ENCODE measurements around the gene CDHR3.

DNA sequence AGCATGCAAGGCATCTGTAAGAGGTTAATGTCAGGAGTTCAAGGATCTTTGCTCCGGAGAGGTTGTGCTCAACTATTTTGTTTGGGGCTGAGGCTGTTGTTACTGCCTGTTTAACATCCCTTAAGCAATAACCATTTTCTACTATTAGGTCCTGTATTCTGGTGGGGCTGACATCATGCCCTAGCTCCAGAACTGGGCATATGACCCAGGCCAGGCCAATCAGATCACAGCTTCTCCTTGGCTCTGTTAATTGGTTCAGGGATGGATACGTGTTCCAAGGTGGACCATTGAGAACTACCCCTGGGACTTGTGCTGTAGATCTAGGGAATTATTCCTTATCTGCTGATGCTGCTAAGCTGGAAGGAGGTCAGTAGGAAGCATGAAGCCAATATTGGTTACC is 82.1 kb downstream of the CDHR3 start:
- TF ChIP-seq POU2F2 (IDR thresholded peaks at IDR 0.05; ENCODE audit: borderline replicate concordance, low read depth, low read length) (no peak), NR2C2 (IDR thresholded peaks at IDR 0.05; ENCODE audit: borderline replicate concordance, control insufficient read depth, insufficient read length, low read depth) (no peak), CHD4 (IDR thresholded peaks at IDR 0.05) (no peak), RBBP5 (conservative IDR thresholded peaks at IDR 0.05) (no peak), NFYB (IDR thresholded peaks at IDR 0.05; ENCODE audit: insufficient read depth, low read depth, low read length) (no peak), SP1 (IDR thresholded peaks at IDR 0.05; ENCODE audit: low read depth, low read length) (no peak), DPF2 (IDR thresholded peaks at IDR 0.05) (no peak), JUNB (IDR thresholded peaks at IDR 0.05) (no peak), CREB1 (IDR thresholded peaks at IDR 0.05; ENCODE audit: low read depth) (no peak)
- TF ChIP-seq, protein P1, sequence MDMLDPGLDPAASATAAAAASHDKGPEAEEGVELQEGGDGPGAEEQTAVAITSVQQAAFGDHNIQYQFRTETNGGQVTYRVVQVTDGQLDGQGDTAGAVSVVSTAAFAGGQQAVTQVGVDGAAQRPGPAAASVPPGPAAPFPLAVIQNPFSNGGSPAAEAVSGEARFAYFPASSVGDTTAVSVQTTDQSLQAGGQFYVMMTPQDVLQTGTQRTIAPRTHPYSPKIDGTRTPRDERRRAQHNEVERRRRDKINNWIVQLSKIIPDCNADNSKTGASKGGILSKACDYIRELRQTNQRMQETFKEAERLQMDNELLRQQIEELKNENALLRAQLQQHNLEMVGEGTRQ (IDR thresholded peaks at IDR 0.05; ENCODE audit: borderline replicate concordance, low read depth, low read length): no peak
- TF ChIP-seq, protein P2, sequence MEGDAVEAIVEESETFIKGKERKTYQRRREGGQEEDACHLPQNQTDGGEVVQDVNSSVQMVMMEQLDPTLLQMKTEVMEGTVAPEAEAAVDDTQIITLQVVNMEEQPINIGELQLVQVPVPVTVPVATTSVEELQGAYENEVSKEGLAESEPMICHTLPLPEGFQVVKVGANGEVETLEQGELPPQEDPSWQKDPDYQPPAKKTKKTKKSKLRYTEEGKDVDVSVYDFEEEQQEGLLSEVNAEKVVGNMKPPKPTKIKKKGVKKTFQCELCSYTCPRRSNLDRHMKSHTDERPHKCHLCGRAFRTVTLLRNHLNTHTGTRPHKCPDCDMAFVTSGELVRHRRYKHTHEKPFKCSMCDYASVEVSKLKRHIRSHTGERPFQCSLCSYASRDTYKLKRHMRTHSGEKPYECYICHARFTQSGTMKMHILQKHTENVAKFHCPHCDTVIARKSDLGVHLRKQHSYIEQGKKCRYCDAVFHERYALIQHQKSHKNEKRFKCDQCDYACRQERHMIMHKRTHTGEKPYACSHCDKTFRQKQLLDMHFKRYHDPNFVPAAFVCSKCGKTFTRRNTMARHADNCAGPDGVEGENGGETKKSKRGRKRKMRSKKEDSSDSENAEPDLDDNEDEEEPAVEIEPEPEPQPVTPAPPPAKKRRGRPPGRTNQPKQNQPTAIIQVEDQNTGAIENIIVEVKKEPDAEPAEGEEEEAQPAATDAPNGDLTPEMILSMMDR (IDR thresholded peaks at IDR 0.05 in 2 of 3, conservative IDR thresholded peaks at IDR 0.05 in 1 of 3; ENCODE audit: control insufficient read depth in 2 of 3, extremely low read depth in 1 of 3, insufficient read depth in 1 of 3, low read depth in 3 of 3, low read length in 3 of 3): no peak

Measured in GM12878 (cell line).